Measurements from ENCODE around the gene PIH1D2. TPM values are rescaled to one million over a fixed set of nuclear protein-coding genes. Genes with fewer than 3 reads are reported as not detected.

PIH1D2 gene
- total RNA-seq, 2 donors from 2014 or later = 1.1 to 13.7 TPM

DNA sequence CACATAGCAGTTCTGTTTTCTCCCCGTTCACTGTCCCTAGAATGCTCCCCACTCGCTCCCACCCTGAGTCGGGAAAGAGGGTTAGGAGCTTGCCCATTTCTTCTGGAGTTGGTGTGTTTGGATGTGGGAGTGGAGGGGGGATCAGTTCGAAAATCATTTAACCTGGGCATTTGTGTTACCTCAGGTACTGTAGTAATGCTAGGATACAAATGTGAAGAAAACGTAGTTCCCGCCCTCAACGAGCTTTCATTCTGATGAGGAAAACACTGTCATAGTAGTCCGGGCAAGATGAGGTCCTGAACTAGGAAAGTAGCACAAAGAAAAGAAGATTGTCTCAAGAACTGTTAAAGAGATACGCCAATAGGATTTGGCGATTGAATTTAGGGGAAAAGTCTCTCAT is 13.4 kb upstream of the PIH1D2 start:
- no peak for DNase-seq (ENCODE audit: low spot score)
- peaks cover 4 to 10% of the 10 kb centered on the region in 2 donors for H3K36me3 ChIP-seq
- intact Hi-C loops (cut with DNase I) = loop anchor here (5.0 kb wide), 2 partner anchors 155 to 210 kb away; partner anchors contain the start of genes CFAP68 and FDXACB1
- no peaks in the 10 kb centered on the region for H3K27me3 ChIP-seq (replicated peaks; ENCODE audit: insufficient read depth)
- H3K4me3 ChIP-seq = peak overlapping the region; percentile 61 to 65
- TF ChIP-seq POLR2A (IDR thresholded peaks at IDR 0.05) (no peak), POLR2AphosphoS5 (IDR thresholded peaks at IDR 0.05) (no peak)
- TF ChIP-seq, protein P1, sequence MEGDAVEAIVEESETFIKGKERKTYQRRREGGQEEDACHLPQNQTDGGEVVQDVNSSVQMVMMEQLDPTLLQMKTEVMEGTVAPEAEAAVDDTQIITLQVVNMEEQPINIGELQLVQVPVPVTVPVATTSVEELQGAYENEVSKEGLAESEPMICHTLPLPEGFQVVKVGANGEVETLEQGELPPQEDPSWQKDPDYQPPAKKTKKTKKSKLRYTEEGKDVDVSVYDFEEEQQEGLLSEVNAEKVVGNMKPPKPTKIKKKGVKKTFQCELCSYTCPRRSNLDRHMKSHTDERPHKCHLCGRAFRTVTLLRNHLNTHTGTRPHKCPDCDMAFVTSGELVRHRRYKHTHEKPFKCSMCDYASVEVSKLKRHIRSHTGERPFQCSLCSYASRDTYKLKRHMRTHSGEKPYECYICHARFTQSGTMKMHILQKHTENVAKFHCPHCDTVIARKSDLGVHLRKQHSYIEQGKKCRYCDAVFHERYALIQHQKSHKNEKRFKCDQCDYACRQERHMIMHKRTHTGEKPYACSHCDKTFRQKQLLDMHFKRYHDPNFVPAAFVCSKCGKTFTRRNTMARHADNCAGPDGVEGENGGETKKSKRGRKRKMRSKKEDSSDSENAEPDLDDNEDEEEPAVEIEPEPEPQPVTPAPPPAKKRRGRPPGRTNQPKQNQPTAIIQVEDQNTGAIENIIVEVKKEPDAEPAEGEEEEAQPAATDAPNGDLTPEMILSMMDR (IDR thresholded peaks at IDR 0.05) = no peak
- WGBS = 15% methylated on average over 10 of the region's 10 CpGs
- peak overlapping the region; percentile 64 to 78 for H3K27ac ChIP-seq
- H3K9me3 ChIP-seq = no peaks in the 10 kb centered on the region
- no peaks in the 10 kb centered on the region for H3K4me1 ChIP-seq (replicated peaks)

DNA sequence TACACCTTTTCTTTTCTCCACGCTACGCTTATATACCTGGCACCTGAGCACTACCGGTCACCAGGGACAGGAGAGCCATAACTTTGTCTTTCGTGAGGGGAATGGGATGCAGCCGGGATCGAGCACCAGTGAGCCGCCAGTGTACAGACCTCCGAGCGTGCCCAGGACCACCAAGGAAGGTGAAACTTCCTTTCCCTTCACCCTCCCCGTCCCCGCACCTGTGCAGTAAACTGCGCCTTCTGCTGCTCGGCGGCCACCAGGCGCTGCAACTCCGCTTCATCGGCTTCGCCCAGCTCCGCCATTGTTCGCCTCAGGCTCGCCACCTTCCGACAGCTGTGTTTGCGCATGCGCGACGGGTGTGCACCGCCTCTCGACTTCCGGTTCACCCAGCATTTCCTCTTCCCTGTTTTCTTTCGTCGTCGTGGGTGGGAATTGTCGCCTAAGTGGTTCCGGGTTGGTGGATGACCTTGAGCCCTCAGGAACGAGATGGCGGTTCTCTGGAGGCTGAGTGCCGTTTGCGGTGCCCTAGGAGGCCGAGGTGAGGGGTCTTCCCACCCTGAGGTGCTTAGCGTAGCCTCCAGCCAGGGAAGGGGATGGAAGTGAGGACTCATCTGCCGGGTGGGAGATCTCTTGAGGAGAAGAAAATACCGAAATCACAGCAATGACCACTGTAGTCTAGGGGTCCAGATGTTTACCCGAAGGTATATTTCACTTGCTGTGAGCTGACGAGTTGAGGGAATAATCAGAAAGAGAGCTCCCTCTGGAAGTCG is 12.8 kb upstream of the PIH1D2 start, which contains the start of the genes SDHD and TIMM8B:
TSS of gene SDHD (plus strand) at position 452 of the 770 bp plus-strand sequence. CDS start at position 487, 35 bp downstream.
TSS of gene TIMM8B (minus strand) at position 335 of the 770 bp plus-strand sequence. CDS start at position 302, 33 bp downstream.
- peak within 1 kb of the TSS; percentile 61 to 65 for H3K4me3 ChIP-seq
- intact Hi-C loops (cut with DNase I) = loop anchor here (5.0 kb wide), 2 partner anchors 154 to 209 kb away; partner anchors contain the start of genes CFAP68 and FDXACB1
- no peaks in the 10 kb centered on the region for H3K27me3 ChIP-seq (replicated peaks; ENCODE audit: insufficient read depth)
- no peaks in the 10 kb centered on the region for H3K9me3 ChIP-seq
- H3K4me1 ChIP-seq (replicated peaks) = no peaks in the 10 kb centered on the region
- peak; percentile 93 for DNase-seq (ENCODE audit: low spot score)
- H3K27ac ChIP-seq = peak within 1 kb of the TSS; percentile 64 to 78
- TF ChIP-seq POLR2AphosphoS5 (IDR thresholded peaks at IDR 0.05) (peak; percentile 99), POLR2A (IDR thresholded peaks at IDR 0.05) (peak; percentile 53)
- TF ChIP-seq, protein P1 (IDR thresholded peaks at IDR 0.05) = peak in 3 of 4 experiments; percentile 13 to 50 (median 50)
- under 1% methylated on average over 45 of the region's 45 CpGs for WGBS
- H3K36me3 ChIP-seq = peaks cover 4 to 11% of the 10 kb centered on the region in 2 donors

DNA sequence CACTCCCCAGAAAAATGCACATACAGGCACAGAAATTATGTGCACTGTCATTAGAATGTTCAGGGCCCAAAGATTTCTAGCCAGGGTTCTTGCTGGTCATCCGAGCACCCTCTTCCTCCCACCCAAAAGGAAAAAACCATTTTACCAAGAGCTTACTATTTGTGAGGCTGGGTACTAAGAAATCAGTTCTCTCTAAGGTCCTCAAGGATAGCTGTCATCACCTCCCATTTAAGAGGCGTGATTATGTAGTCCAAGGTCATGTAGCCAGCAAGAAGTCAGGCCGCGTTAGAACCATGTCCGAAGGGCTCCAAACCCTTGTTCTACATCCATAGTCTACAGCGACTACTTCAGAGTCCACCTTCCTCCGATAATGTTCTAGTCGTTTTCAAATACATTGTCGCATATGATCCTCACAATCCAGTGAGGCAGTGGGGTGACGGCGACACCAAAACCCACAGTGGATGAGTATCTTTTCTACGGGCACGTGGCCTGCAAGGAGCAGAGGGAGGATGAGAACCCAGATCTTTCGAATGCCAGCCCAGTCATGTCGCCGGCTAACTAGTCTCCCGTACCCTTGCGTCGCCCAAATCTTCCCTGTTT is 12.1 kb upstream of the PIH1D2 start:
- Histone ChIP-seq H3K36me3 (peaks cover 0 to 11% of the 10 kb centered on the region in 2 donors), H3K4me1 (replicated peaks) (no peaks in the 10 kb centered on the region), H3K4me3 (peak overlapping the region; percentile 61 to 65), H3K27ac (peak overlapping the region; percentile 64 to 78), H3K9me3 (no peaks in the 10 kb centered on the region), H3K27me3 (replicated peaks; ENCODE audit: insufficient read depth) (no peaks in the 10 kb centered on the region)
- intact Hi-C loops (cut with DNase I) = loop anchor here (5.0 kb wide), 2 partner anchors 154 to 209 kb away; partner anchors contain the start of genes CFAP68 and FDXACB1
- WGBS = 5% methylated on average over 19 of the region's 19 CpGs
- peak; percentile 6 for DNase-seq (ENCODE audit: low spot score)
- TF ChIP-seq POLR2A (IDR thresholded peaks at IDR 0.05) = no peak

DNA sequence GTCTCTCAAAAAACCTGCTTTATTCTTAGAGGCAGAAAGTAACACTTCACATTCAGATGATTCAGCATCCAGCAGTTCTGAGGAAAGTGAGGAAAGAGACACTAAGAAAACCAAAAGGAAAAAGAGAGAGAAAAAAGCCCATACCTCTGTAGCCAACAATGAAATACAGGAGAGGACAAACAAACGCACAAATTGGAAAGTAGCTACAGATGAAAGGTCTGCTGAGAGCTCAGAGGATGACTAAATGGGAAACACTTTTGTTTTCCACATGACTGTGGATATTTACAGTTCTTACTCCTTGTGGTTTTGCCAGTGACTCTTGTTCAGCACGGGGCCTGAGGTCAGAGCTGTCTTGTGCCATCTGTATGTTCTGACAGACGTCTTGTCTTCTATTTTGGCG is 8.9 kb upstream of the PIH1D2 start:
- no peak for DNase-seq (ENCODE audit: low spot score)
- H3K27me3 ChIP-seq (replicated peaks; ENCODE audit: insufficient read depth) = no peaks in the 10 kb centered on the region
- no peaks in the 10 kb centered on the region for H3K4me1 ChIP-seq (replicated peaks)
- H3K36me3 ChIP-seq = peaks cover 3 to 11% of the 10 kb centered on the region in 2 donors
- no peak overlapping the region for H3K27ac ChIP-seq
- no peak for TF ChIP-seq POLR2A (IDR thresholded peaks at IDR 0.05)
- no peak for TF ChIP-seq POLR2AphosphoS5 (IDR thresholded peaks at IDR 0.05)
- TF ChIP-seq, protein P1 (IDR thresholded peaks at IDR 0.05) = no peak
- WGBS = 72% methylated on average over 4 of the region's 4 CpGs
- H3K4me3 ChIP-seq = no peak overlapping the region
- intact Hi-C loops (cut with DNase I) = no loop called here
- H3K9me3 ChIP-seq = no peaks in the 10 kb centered on the region

DNA sequence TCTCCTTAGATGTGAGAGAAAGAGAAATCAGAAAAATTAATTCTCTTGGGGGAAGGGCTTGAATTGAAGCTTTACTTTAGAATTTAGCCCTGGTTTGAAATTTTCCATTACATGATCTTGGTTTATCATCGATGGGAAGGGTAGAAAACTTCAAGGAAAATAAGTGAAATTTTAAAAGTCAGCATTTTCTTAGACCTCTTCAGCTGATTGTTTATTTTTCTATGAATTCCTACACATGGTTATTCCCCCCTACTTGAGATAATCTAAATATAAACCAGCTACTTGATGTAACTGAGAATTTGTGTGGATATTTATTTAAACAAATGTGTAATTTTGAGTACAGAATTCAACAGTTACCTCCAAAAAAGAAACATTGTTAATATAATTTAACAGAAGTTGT is 10.9 kb downstream of the PIH1D2 start:
- Histone ChIP-seq H3K4me3 (no peak overlapping the region), H3K4me1 (replicated peaks) (no peaks in the 10 kb centered on the region), H3K36me3 (no peaks in the 10 kb centered on the region), H3K27ac (no peak overlapping the region), H3K9me3 (no peaks in the 10 kb centered on the region), H3K27me3 (replicated peaks; ENCODE audit: insufficient read depth) (no peaks in the 10 kb centered on the region)
- whole genome bisulfite sequencing = 81% methylated on average over 1 of the region's 1 CpG
- TF ChIP-seq POLR2AphosphoS5 (IDR thresholded peaks at IDR 0.05) = no peak
- no peak for TF ChIP-seq POLR2A (IDR thresholded peaks at IDR 0.05)
- TF ChIP-seq, protein P1 (IDR thresholded peaks at IDR 0.05) = no peak
- intact Hi-C loops (cut with DNase I) = no loop called here
- DNase-seq (ENCODE audit: low spot score) = no peak

Data from prostate gland (tissue), 2 donors.